ENCODE data around the gene KLK10. TPM values are rescaled to one million over a fixed set of nuclear protein-coding genes. Genes with fewer than 3 reads are reported as not detected.

KLK10 gene
- total RNA-seq, 1 donor from 2014 or later, result not detected

GRCh38 chr19:51002542-51003311, 16.8 kb downstream of the KLK10 start:
- no peak overlapping the region for H3K27ac Mint-ChIP-seq
- no peak for ATAC-seq (ENCODE audit: low read depth)
- no peak for DNase-seq
- intact Hi-C loops (cut with micrococcal nuclease), result no loop called here
- no peaks in the 10 kb centered on the region for H3K9me3 Mint-ChIP-seq
- TF ChIP-seq CTCF (IDR thresholded peaks at IDR 0.05), result no peak
- ChIA-PET CTCF (interaction anchor here (0.6 kb wide), 1 partner anchor 719 kb away, joined by 4 read pairs; no protein-coding TSS in a partner anchor), POLR2A (no interaction called here)
- peaks cover 24% of the 10 kb centered on the region for H3K27me3 Mint-ChIP-seq
- H3K4me1 Mint-ChIP-seq, result no peaks in the 10 kb centered on the region
- no peaks in the 10 kb centered on the region for H3K36me3 Mint-ChIP-seq (ENCODE audit: low read depth)
- H3K4me3 Mint-ChIP-seq, result no peak overlapping the region

GRCh38 chr19:51002089-51002532, 17.4 kb downstream of the KLK10 start:
- no peak overlapping the region for H3K4me3 Mint-ChIP-seq
- DNase-seq (no peak), ATAC-seq (ENCODE audit: low read depth) (no peak)
- no peak for TF ChIP-seq CTCF (IDR thresholded peaks at IDR 0.05)
- peaks cover 24% of the 10 kb centered on the region for H3K27me3 Mint-ChIP-seq
- ChIA-PET POLR2A (no interaction called here), CTCF (interaction anchor here (0.6 kb wide), 1 partner anchor 718 kb away, joined by 4 read pairs; no protein-coding TSS in a partner anchor)
- no peaks in the 10 kb centered on the region for H3K9me3 Mint-ChIP-seq
- no peak overlapping the region for H3K27ac Mint-ChIP-seq
- H3K36me3 Mint-ChIP-seq (ENCODE audit: low read depth), result no peaks in the 10 kb centered on the region
- intact Hi-C loops (cut with micrococcal nuclease), result no loop called here
- no peaks in the 10 kb centered on the region for H3K4me1 Mint-ChIP-seq

- no peak for DNase-seq
- Mint-ChIP-seq H3K9me3 (no peaks in the 10 kb centered on the region), H3K4me1 (no peaks in the 10 kb centered on the region), H3K27me3 (peaks cover 27% of the 10 kb centered on the region), H3K27ac (no peak within 1 kb of the TSS), H3K36me3 (ENCODE audit: low read depth) (no peaks in the 10 kb centered on the region), H3K4me3 (no peak within 1 kb of the TSS)
- intact Hi-C loops (cut with micrococcal nuclease), result no loop called here
- POLR2A ChIA-PET, result no interaction called here
- no peak for ATAC-seq (ENCODE audit: low read depth)
- no peak for TF ChIP-seq CTCF (IDR thresholded peaks at IDR 0.05)
- CTCF ChIA-PET, result no interaction called here
Measured at GRCh38 chr19:51001515-51001914, 18.0 kb downstream of the KLK10 start, which contains the start of gene KLK8. Gene KLK8 (minus strand): TSS chr19:51001604. CDS start chr19:51001167, 437 bp downstream.

GRCh38 chr19:51000981-51001380, 18.5 kb downstream of the KLK10 start:
- POLR2A ChIA-PET, result no interaction called here
- no peak overlapping the region for H3K27ac Mint-ChIP-seq
- H3K36me3 Mint-ChIP-seq (ENCODE audit: low read depth), result no peaks in the 10 kb centered on the region
- CTCF ChIA-PET, result no interaction called here
- no peaks in the 10 kb centered on the region for H3K4me1 Mint-ChIP-seq
- H3K4me3 Mint-ChIP-seq, result no peak overlapping the region
- no peak for ATAC-seq (ENCODE audit: low read depth)
- no peaks in the 10 kb centered on the region for H3K9me3 Mint-ChIP-seq
- intact Hi-C loops (cut with micrococcal nuclease), result no loop called here
- H3K27me3 Mint-ChIP-seq, result peaks cover 27% of the 10 kb centered on the region
- DNase-seq, result no peak
- TF ChIP-seq CTCF (IDR thresholded peaks at IDR 0.05), result no peak

- no peaks in the 10 kb centered on the region for H3K9me3 Mint-ChIP-seq
- H3K27me3 Mint-ChIP-seq, result peaks cover 27% of the 10 kb centered on the region
- H3K36me3 Mint-ChIP-seq (ENCODE audit: low read depth), result no peaks in the 10 kb centered on the region
- TF ChIP-seq CTCF (IDR thresholded peaks at IDR 0.05), result no peak
- no peak overlapping the region for H3K4me3 Mint-ChIP-seq
- no peaks in the 10 kb centered on the region for H3K4me1 Mint-ChIP-seq
- DNase-seq, result no peak
- no peak for ATAC-seq (ENCODE audit: low read depth)
- POLR2A ChIA-PET, result no interaction called here
- intact Hi-C loops (cut with micrococcal nuclease), result no loop called here
- no peak overlapping the region for H3K27ac Mint-ChIP-seq
- CTCF ChIA-PET, result no interaction called here
Measured at GRCh38 chr19:51000426-51000825, 19.1 kb downstream of the KLK10 start.
